Endothelial cell of umbilical vein (primary cell): ENCODE results near the gene CD151.
A peak's percentile ranks its signal among the peaks of the same experiment; 100 is the strongest.

Experiments used
- CTCF ChIP-seq, 2 donors: IDR thresholded peaks; 1 replicate in 1 of 2; 2 replicates in 1 of 2; pipeline ENCODE4 v1.5.1; 2011; ENCODE audit warnings: low read length in 2 of 2, mild to moderate bottlenecking in 2 of 2, moderate library complexity in 2 of 2, control low read depth in 1 of 2, inconsistent platforms in 1 of 2, low read depth in 1 of 2; ENCODE audit not compliant: insufficient read depth in 1 of 2; ENCODE audit errors: extremely low read depth in 1 of 2
- EZH2 ChIP-seq: IDR thresholded peaks from 2 replicates; pipeline ENCODE4 v1.6.1; 2012; ENCODE audit warnings: borderline replicate concordance, low read depth, mild to moderate bottlenecking, moderate library complexity, low read length, inconsistent platforms; ENCODE audit not compliant: severe bottlenecking
- POLR2AphosphoS5 ChIP-seq: IDR thresholded peaks from 2 replicates; pipeline ENCODE4 v1.6.1; 2012; ENCODE audit warnings: low read depth, mild to moderate bottlenecking, control low read depth, low read length, moderate library complexity; ENCODE audit not compliant: insufficient read depth

- TF ChIP-seq CTCF (IDR thresholded peaks at IDR 0.05; ENCODE audit: extremely low read depth in 1 of 2, insufficient read depth in 1 of 2, low read depth in 1 of 2, low read length in 2 of 2) (no peak), EZH2 (no peak), POLR2AphosphoS5 (peak; percentile 21)
These were observed 501 bp downstream of the CD151 start for GRCh38 chr11:833114-833791.
